GM12874 (cell line): ENCODE results near the gene TM4SF4.

Source experiments
- CTCF ChIP-seq: IDR thresholded peaks from 2 replicates; pipeline ENCODE4 v1.5.1; 2011; ENCODE audit warnings: low read depth, mild to moderate bottlenecking, control low read depth, low read length, moderate library complexity; ENCODE audit not compliant: insufficient read depth

Gene TM4SF4

GRCh38 chr3:149541091-149541491 is 66.6 kb downstream of the TM4SF4 start:
- no peak for TF ChIP-seq CTCF

- no peak for TF ChIP-seq CTCF
These were observed 68.1 kb downstream of the TM4SF4 start for GRCh38 chr3:149542375-149543312.

GRCh38 chr3:149545049-149545448 is 70.6 kb downstream of the TM4SF4 start:
- no peak for TF ChIP-seq CTCF

GRCh38 chr3:149547413-149547812 is 72.9 kb downstream of the TM4SF4 start:
- no peak for TF ChIP-seq CTCF

GRCh38 chr3:149547954-149548668 is 73.6 kb downstream of the TM4SF4 start:
- no peak for TF ChIP-seq CTCF

GRCh38 chr3:149548669-149549065 is 74.2 kb downstream of the TM4SF4 start:
- no peak for TF ChIP-seq CTCF

GRCh38 chr3:149551500-149551899 is 77.0 kb downstream of the TM4SF4 start:
- TF ChIP-seq CTCF, result no peak
